Ishikawa (cell line): Measurements from ENCODE around the gene CDK6.

Source experiments
- EGR1 ChIP-seq: IDR thresholded peaks from 2 replicates; pipeline ENCODE4 v1.6.1; 2012
- NFIC ChIP-seq: IDR thresholded peaks from 2 replicates; pipeline ENCODE4 v1.6.1; 2012

DNA sequence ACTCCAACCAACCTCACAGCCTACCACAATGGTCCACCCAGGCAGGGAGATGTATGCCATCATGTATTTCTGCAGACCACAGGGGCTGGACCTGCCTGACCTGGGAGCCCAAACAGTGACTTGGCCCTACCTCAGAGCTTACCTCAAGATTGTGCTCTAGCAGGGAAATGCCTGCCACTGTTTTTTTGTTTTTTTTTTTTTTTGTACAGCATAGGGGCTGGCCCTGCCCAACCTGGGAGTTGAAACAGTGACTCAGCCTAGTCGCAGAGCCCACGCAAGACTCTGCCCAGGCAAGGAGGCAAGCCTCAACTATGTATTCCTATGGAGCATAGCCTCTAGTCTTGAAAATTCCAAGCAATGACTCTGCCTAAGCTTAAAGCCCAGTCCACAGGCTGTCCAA lies 39.3 kb upstream of the CDK6 start:
- no peak for TF ChIP-seq NFIC
- TF ChIP-seq EGR1 = no peak
